Smooth muscle cell (in vitro differentiated cells): ENCODE data around the gene DNMT1. TPM values are rescaled to one million over a fixed set of nuclear protein-coding genes. Genes with fewer than 3 reads are reported as not detected.

ENCODE experiments used
- DNase-seq: peaks from one replicate; lab custom pipeline; 2025; ENCODE audit not compliant: unreplicated experiment; lab: John Stamatoyannopoulos, UW
- H2AFZ ChIP-seq: fragments of 200-600 bp; sonication (generic); 2 replicates; pipeline ENCODE4 v1.6.0; 2016; ENCODE audit warnings: antibody characterized with exemption, low read depth, mild to moderate bottlenecking
- H3F3A ChIP-seq: fragments of 200-600 bp; sonication (generic); 2 replicates; pipeline ENCODE4 v1.6.0; 2017; ENCODE audit warnings: antibody characterized with exemption, low read depth
- H3K27ac ChIP-seq: fragments of 200-600 bp; sonication (generic); 2 replicates; pipeline ENCODE4 v1.5.1; 2016; ENCODE audit warnings: low read depth, mild to moderate bottlenecking
- H3K27me3 ChIP-seq: fragments of 200-600 bp; sonication (generic); 2 replicates; pipeline ENCODE4 v1.6.1; 2016; ENCODE audit warnings: low read depth, mild to moderate bottlenecking
- H3K36me3 ChIP-seq: fragments of 200-600 bp; sonication (generic); 2 replicates; pipeline ENCODE4 v1.5.1; 2016; ENCODE audit warnings: low read depth
- H3K4me1 ChIP-seq: fragments of 200-600 bp; sonication (generic); 2 replicates; pipeline ENCODE4 v1.5.1; 2016; ENCODE audit warnings: low read depth
- H3K4me2 ChIP-seq: fragments of 200-600 bp; sonication (generic); 2 replicates; pipeline ENCODE4 v1.6.0; 2016; ENCODE audit warnings: mild to moderate bottlenecking
- H3K4me3 ChIP-seq: fragments of 200-600 bp; sonication (generic); 2 replicates; pipeline ENCODE4 v1.5.1; 2016; ENCODE audit warnings: mild to moderate bottlenecking
- H3K79me2 ChIP-seq: fragments of 200-600 bp; sonication (generic); 2 replicates; pipeline ENCODE4 v1.6.0; 2016; ENCODE audit warnings: low read depth, mild to moderate bottlenecking
- H3K9ac ChIP-seq: fragments of 200-600 bp; sonication (generic); 2 replicates; pipeline ENCODE4 v1.6.0; 2016; ENCODE audit warnings: low read depth
- H3K9me3 ChIP-seq: fragments of 200-600 bp; sonication (generic); replicated peaks from 2 replicates; pipeline ENCODE4 v1.5.1; 2016; ENCODE audit warnings: low read depth
- H4K20me1 ChIP-seq: fragments of 200-600 bp; sonication (generic); 2 replicates; pipeline ENCODE4 v1.6.0; 2016; ENCODE audit warnings: low read depth
- WGBS: methylation state at CpG from one replicate; pipeline ENCODE4 v1.1.7; 2016; ENCODE audit warnings: low lambda C conversion rate; 5-methylcytosine and 5-hydroxymethylcytosine counted together
- polyA plus RNA-seq: library from polyadenylated mRNA; unstranded; fragments of >200 nt; fragmentation: Nextera tagmentation; extraction: Ambion mirVana; gene quantifications from 2 replicates; pipeline ENCODE4 v1.2.1, GENCODE V29; 2016
- total RNA-seq: library from RNA; depleted of rRNA; stranded (reverse); fragments of >200 nt; gene quantifications from 2 replicates; pipeline ENCODE4 v1.2.3, GENCODE V29; 2014
- TF ChIP-seq, protein P1 (sequence below): fragments of 200-600 bp; sonication (generic); IDR thresholded peaks from 2 replicates; pipeline ENCODE4 v1.5.1; 2017; ENCODE audit warnings: borderline replicate concordance, mild to moderate bottlenecking, antibody characterized with exemption; ENCODE audit not compliant: insufficient read depth, poor library complexity, severe bottlenecking

Gene DNMT1
- total and polyA plus RNA-seq, 2 experiments from 2014 or later = 39.5 to 56.7 TPM

- Histone ChIP-seq H3K27me3 (no peaks in the 10 kb centered on the region), H3K36me3 (no peaks in the 10 kb centered on the region), H3F3A (no peaks in the 10 kb centered on the region), H3K9me3 (no peaks in the 10 kb centered on the region), H3K9ac (no peak overlapping the region), H4K20me1 (no peaks in the 10 kb centered on the region), H3K27ac (no peak overlapping the region), H3K4me3 (no peak overlapping the region), H3K4me1 (no peaks in the 10 kb centered on the region), H2AFZ (no peak overlapping the region), H3K79me2 (no peaks in the 10 kb centered on the region), H3K4me2 (no peak overlapping the region)
- TF ChIP-seq, protein P1, sequence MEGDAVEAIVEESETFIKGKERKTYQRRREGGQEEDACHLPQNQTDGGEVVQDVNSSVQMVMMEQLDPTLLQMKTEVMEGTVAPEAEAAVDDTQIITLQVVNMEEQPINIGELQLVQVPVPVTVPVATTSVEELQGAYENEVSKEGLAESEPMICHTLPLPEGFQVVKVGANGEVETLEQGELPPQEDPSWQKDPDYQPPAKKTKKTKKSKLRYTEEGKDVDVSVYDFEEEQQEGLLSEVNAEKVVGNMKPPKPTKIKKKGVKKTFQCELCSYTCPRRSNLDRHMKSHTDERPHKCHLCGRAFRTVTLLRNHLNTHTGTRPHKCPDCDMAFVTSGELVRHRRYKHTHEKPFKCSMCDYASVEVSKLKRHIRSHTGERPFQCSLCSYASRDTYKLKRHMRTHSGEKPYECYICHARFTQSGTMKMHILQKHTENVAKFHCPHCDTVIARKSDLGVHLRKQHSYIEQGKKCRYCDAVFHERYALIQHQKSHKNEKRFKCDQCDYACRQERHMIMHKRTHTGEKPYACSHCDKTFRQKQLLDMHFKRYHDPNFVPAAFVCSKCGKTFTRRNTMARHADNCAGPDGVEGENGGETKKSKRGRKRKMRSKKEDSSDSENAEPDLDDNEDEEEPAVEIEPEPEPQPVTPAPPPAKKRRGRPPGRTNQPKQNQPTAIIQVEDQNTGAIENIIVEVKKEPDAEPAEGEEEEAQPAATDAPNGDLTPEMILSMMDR = no peak
- no peak for DNase-seq
- WGBS = 98% methylated on average over 5 of the region's 5 CpGs
Measured at GRCh38 chr19:10151521-10151920, 43.2 kb downstream of the DNMT1 start.

DNA sequence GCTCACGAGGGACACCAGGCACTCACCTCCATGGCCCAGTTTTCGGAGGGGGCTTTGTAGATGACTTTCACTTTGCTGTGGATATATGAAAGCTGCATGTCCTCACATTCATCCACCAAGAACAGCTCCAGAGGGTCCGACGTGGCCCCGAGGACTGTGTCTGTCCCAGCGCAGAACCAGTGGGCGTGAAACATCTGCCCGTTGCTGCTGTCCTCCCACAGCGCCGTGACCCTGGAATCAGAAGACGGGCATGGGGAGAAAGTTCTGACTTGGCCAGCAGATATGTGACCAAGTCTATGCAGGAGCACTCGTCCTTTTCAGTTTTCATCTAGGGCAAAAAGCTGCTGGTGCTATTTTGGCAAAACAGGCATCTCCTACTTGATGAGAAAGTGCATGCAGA lies 45.3 kb downstream of the DNMT1 start:
- no peaks in the 10 kb centered on the region for H3K4me1 ChIP-seq
- no peaks in the 10 kb centered on the region for H3F3A ChIP-seq
- no peaks in the 10 kb centered on the region for H3K27me3 ChIP-seq
- H3K36me3 ChIP-seq = no peaks in the 10 kb centered on the region
- no peak overlapping the region for H3K27ac ChIP-seq
- H3K9ac ChIP-seq = no peak overlapping the region
- H4K20me1 ChIP-seq = no peaks in the 10 kb centered on the region
- H3K4me3 ChIP-seq = no peak overlapping the region
- H3K4me2 ChIP-seq = no peak overlapping the region
- no peaks in the 10 kb centered on the region for H3K9me3 ChIP-seq
- H2AFZ ChIP-seq = no peak overlapping the region
- TF ChIP-seq, protein P1 = no peak
- WGBS = over 99% methylated on average over 12 of the region's 12 CpGs
- no peaks in the 10 kb centered on the region for H3K79me2 ChIP-seq
- no peak for DNase-seq

- Histone ChIP-seq H4K20me1 (no peaks in the 10 kb centered on the region), H3K4me2 (no peak overlapping the region), H3K9me3 (no peaks in the 10 kb centered on the region), H3F3A (no peaks in the 10 kb centered on the region), H3K4me1 (no peaks in the 10 kb centered on the region), H2AFZ (no peak overlapping the region), H3K27me3 (no peaks in the 10 kb centered on the region), H3K79me2 (no peaks in the 10 kb centered on the region), H3K4me3 (no peak overlapping the region), H3K27ac (no peak overlapping the region), H3K36me3 (peaks cover 6% of the 10 kb centered on the region), H3K9ac (no peak overlapping the region)
- DNase-seq = no peak
- 98% methylated on average over 14 of the region's 14 CpGs for WGBS
- TF ChIP-seq, protein P1 = no peak
Measured at GRCh38 chr19:10146142-10146541, 48.6 kb downstream of the DNMT1 start.

- Histone ChIP-seq H3K27me3 (no peaks in the 10 kb centered on the region), H3K4me1 (no peaks in the 10 kb centered on the region), H3K79me2 (no peaks in the 10 kb centered on the region), H3K4me3 (no peak overlapping the region), H2AFZ (no peak overlapping the region), H3K9ac (no peak overlapping the region), H3F3A (no peaks in the 10 kb centered on the region), H3K27ac (no peak overlapping the region), H3K9me3 (no peaks in the 10 kb centered on the region), H4K20me1 (no peaks in the 10 kb centered on the region), H3K36me3 (peaks cover 12% of the 10 kb centered on the region), H3K4me2 (no peak overlapping the region)
- no peak for DNase-seq
- TF ChIP-seq, protein P1 = no peak
- 99% methylated on average over 10 of the region's 10 CpGs for WGBS
Measured at GRCh38 chr19:10145031-10145430, 49.7 kb downstream of the DNMT1 start.
